GM12874 (cell line): ENCODE data around the gene PTN.

Experiments used
- CTCF ChIP-seq: IDR thresholded peaks from 2 replicates; pipeline ENCODE4 v1.5.1; 2011; ENCODE audit warnings: low read depth, mild to moderate bottlenecking, control low read depth, low read length, moderate library complexity; ENCODE audit not compliant: insufficient read depth

PTN gene

DNA sequence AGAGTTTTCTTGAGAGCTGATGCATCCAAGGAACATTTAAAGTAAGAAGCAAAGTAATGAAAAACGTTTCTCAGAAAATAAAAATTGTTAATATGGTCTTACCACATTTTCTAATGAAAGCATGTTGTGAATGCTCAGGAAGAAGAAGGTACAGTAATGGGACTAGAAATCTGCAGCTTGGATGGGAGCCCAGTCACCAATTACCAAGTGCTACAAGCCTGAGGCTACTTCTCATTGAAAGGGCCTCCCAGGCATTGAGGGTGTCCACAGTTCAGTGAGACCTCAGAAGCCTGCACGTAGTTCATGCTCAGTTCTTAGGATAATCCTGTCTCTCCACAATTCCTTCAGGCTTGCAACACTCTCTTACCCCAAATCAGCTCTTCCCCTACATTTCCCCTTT is 17.6 kb downstream of the PTN start:
- no peak for TF ChIP-seq CTCF

DNA sequence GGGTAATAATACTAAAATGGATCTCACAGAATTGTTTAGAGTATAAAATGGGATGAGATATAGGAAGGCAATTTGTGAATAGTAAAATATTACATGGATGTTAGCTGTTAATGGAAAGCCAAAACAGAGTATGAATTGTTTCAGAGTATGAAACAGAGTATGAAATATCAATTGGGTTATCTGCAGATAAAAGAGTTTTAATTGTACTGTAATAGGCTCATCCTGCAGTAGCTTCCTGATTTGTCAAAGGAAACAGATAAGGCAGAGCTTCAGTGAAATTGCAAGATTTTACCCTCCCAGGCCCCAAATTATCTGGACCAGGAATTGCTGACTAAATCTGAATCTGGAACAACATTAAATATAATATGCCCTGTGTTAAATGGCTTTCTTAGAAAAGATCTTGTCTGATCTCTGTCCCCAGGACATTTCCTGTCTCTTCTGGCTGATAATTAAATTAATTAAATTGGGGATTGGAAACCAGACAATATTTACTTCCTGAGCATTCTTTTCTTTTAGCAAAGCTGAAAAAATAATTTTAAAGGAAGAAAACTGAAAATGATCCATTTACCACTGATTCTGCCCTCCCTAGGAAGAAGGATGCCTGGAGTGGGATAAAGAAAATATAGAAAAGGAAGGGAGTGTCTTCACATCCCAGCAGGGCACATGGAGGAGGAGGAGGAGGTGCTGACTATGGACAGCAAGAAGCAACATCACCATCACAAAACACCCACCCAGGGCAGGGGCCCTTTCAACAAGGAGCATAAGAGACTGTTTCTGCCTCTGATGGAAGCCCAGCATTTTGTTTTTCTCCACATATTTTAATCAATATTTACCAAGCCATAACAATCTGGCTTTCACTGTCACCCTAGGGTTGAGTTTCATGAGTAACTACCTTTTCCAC is 18.5 kb downstream of the PTN start:
- TF ChIP-seq CTCF = no peak

GRCh38 chr7:137316648-137317353 is 26.7 kb downstream of the PTN start:
- TF ChIP-seq CTCF = no peak

GRCh38 chr7:137313201-137313600 is 30.3 kb downstream of the PTN start:
- no peak for TF ChIP-seq CTCF

GRCh38 chr7:137306748-137307147 is 36.8 kb downstream of the PTN start:
- TF ChIP-seq CTCF = no peak

DNA sequence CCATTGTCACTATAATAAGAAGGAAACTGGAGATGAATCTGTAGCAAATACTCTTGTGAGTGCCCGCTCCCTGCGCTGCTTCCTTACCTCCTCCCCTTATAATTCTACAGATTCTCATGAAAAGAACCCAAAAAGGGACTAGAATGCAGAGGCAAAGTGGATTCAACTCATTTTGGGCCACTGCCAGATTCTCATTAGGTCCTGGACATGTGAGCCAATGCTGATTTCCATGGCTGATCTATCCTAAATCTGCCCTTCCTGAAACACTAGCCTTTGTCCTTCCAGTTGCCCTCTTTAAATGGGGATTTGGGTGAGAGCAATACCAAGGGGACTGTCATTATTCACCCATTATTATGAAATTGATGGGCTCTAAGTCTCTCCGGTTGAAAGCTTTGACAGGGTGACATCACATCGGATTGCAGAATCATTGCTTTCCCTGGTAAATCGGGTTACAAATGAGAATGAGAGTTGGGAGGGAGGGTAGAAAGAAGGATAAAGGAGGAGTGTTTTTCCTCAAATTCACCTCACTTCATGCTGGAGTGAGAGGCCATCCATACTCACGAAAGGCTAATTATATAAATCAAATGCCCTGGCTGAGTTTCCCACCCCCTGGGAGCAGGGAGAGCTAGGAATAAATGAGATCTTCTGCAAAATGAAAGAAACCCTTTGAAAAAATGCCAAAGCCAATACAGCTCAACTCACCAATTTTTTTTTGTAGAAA is 37.5 kb downstream of the PTN start:
- no peak for TF ChIP-seq CTCF

DNA sequence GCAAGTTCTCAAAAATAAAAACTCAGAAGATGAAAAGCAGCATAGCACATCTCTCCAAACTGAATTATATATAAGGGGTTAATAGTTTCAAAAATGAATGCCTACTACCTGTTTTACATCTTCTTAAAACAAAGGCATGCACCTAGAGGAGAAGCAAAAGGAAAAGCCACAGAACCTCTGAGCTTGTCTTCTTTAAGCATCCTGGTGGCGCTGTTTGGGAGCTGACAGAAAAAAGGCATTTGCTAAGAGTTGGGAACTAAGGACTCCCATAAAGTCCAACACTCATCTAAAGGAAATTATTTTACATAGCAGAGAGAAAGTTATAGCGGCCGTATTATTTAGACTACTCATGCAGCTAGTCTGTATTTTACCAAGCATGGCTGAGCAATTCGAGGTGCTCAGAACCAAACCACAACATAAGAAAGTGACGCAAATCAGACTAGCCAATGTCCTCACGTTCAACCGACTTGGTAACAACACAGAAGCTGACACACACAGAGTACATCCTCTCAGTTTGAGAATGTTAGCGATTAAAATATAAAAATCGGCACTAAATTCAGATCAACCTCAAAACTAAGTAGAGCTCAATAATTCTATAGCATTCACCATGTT is 38.8 kb downstream of the PTN start:
- TF ChIP-seq CTCF = no peak
